Right lobe of liver (tissue), 6 donors: ENCODE measurements around the gene NXF1. TPM values are rescaled to one million over a fixed set of nuclear protein-coding genes. Genes with fewer than 3 reads are reported as not detected.

Source experiments
- ATAC-seq, 4 donors: fragments of 200-7000 bp; cut with Tn5 transposase; one replicate each; pipeline ENCODE4 v1.9.1; 2020; ENCODE audit warnings: mild to moderate bottlenecking in 4 of 4, moderate library complexity in 4 of 4
- DNase-seq, 3 donors: peaks; one replicate each; pipeline ENCODE4 v3.0.0-alpha.2; 2020
- H3K27ac ChIP-seq, 3 donors: fragments of 200-600 bp; one replicate each; pipeline ENCODE4 v1.8.0; 2022
- H3K27me3 ChIP-seq, 2 donors: fragments of 200-600 bp; one replicate each; pipeline ENCODE4 v1.8.0; 2022
- H3K36me3 ChIP-seq, 4 donors: fragments of 200-600 bp; sonication (generic) in 1 of 4; one replicate each; pipeline versions ENCODE4 v1.5.1 to v1.8.0; 2017 to 2022; ENCODE audit warnings: control low read depth in 1 of 4
- H3K4me1 ChIP-seq, 4 donors: fragments of 200-600 bp; sonication (generic) in 1 of 4; one replicate each; pipeline versions ENCODE4 v1.5.1 to v1.8.0; 2017 to 2022; ENCODE audit warnings: control low read depth in 1 of 4
- H3K4me3 ChIP-seq, 3 donors: fragments of 200-600 bp; one replicate each; pipeline ENCODE4 v1.8.0; 2022
- H3K9me3 ChIP-seq, 4 donors: fragments of 200-600 bp; sonication (generic) in 1 of 4; one replicate each; pipeline versions ENCODE4 v1.5.1 to v1.8.0; 2017 to 2022; ENCODE audit warnings: control low read depth in 1 of 4
- POLR2A ChIP-seq: fragments of 450-650 bp; IDR thresholded peaks from one replicate; pipeline ENCODE4 v1.6.1; 2017; ENCODE audit warnings: antibody characterized with exemption, mild to moderate bottlenecking
- WGBS: methylation state at CpG from one replicate; pipeline ENCODE4 v1.1.6; 2018; ENCODE audit warnings: low coverage, low lambda C conversion rate; ENCODE audit not compliant: insufficient coverage; ENCODE audit errors: missing lambda C conversion rate; 5-methylcytosine and 5-hydroxymethylcytosine counted together
- intact Hi-C, 2 donors: fragments of 100-400 bp; cut with DNase I; formaldehyde crosslinking; loops; one replicate each; pipeline versions ENCODE4 v1.11.2 to v1.14.1; 2022
- total RNA-seq, 6 experiments: library from RNA; depleted of rRNA in 2 of 6; stranded (reverse); fragments of >200 nt in 2 of 6; fragmentation: NEBNext Ultra II Directional in 3 of 6; extraction: Animal tissue kit (Norgen Biotek cat#: 25700) in 3 of 6; gene quantifications; one replicate each; pipeline versions ENCODE4 v1.1.0 to v1.2.4, GENCODE V29; 2016 to 2023
- TF ChIP-seq, protein P1 (sequence below), 4 donors: fragments of 200-600 bp in 3 of 4; fragments of 450-650 bp in 1 of 4; IDR thresholded peaks; one replicate each; pipeline versions ENCODE4 v1.5.1 to v1.8.0; 2016 to 2022; ENCODE audit warnings: antibody characterized with exemption in 4 of 4, mild to moderate bottlenecking in 2 of 4
- donor health status: DM: no; HTN: yes; CAD: no.
- donor health status: DM: no; HTN: no; CAD: no.
- donor health status: DM: no; HTN: no; CAD: no.
- donor health status: DM: no; HTN: yes; CAD: no.
- donor health status: DM: no; HTN: yes; CAD: no.

NXF1 gene
- total RNA-seq, 6 experiments from 2014 or later = 24.7 to 42.9 (median 32.3) TPM

GRCh38 chr11:62823677-62824076, 18.4 kb upstream of the NXF1 start:
- Histone ChIP-seq H3K4me1 (no peaks in the 10 kb centered on the region), H3K9me3 (no peaks in the 10 kb centered on the region), H3K4me3 (no peak overlapping the region), H3K27me3 (no peaks in the 10 kb centered on the region), H3K36me3 (peaks cover 9 to 84% (median 53%) of the 10 kb centered on the region in 4 donors), H3K27ac (no peak overlapping the region)
- WGBS = 90% methylated on average over 2 of the region's 3 CpGs
- TF ChIP-seq, protein P1, sequence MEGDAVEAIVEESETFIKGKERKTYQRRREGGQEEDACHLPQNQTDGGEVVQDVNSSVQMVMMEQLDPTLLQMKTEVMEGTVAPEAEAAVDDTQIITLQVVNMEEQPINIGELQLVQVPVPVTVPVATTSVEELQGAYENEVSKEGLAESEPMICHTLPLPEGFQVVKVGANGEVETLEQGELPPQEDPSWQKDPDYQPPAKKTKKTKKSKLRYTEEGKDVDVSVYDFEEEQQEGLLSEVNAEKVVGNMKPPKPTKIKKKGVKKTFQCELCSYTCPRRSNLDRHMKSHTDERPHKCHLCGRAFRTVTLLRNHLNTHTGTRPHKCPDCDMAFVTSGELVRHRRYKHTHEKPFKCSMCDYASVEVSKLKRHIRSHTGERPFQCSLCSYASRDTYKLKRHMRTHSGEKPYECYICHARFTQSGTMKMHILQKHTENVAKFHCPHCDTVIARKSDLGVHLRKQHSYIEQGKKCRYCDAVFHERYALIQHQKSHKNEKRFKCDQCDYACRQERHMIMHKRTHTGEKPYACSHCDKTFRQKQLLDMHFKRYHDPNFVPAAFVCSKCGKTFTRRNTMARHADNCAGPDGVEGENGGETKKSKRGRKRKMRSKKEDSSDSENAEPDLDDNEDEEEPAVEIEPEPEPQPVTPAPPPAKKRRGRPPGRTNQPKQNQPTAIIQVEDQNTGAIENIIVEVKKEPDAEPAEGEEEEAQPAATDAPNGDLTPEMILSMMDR (IDR thresholded peaks at IDR 0.05) = no peak
- TF ChIP-seq POLR2A = no peak
- ATAC-seq = no peak
- intact Hi-C loops = no loop called here
- DNase-seq = no peak

GRCh38 chr11:62817129-62817528, 11.9 kb upstream of the NXF1 start:
- DNase-seq (no peak), ATAC-seq (no peak)
- H3K36me3 ChIP-seq = peaks cover 0 to 54% (median 22%) of the 10 kb centered on the region in 4 donors

GRCh38 chr11:62816557-62816956, 11.3 kb upstream of the NXF1 start:
- no peak overlapping the region for H3K4me3 ChIP-seq
- ATAC-seq (peak in 3 of 4 donors; percentile 24 to 48 (median 48)), DNase-seq (no peak)
- H3K27me3 ChIP-seq = no peaks in the 10 kb centered on the region
- TF ChIP-seq POLR2A = no peak
- TF ChIP-seq, protein P1 (IDR thresholded peaks at IDR 0.05) = no peak
- no peak overlapping the region for H3K27ac ChIP-seq
- no peaks in the 10 kb centered on the region for H3K9me3 ChIP-seq
- intact Hi-C loops = no loop called here
- 67% methylated on average over 8 of the region's 8 CpGs for WGBS
- H3K4me1 ChIP-seq = no peaks in the 10 kb centered on the region
- peaks cover 0 to 48% (median 17%) of the 10 kb centered on the region in 4 donors for H3K36me3 ChIP-seq

More at GRCh38 chr11:62817129-62817528, 11.9 kb upstream of the NXF1 start:
- H3K27ac ChIP-seq = no peak overlapping the region
- TF ChIP-seq, protein P1 (IDR thresholded peaks at IDR 0.05) = no peak
- no peak overlapping the region for H3K4me3 ChIP-seq
- no peaks in the 10 kb centered on the region for H3K4me1 ChIP-seq
- WGBS = 83% methylated on average over 4 of the region's 4 CpGs
- H3K27me3 ChIP-seq = no peaks in the 10 kb centered on the region
- H3K9me3 ChIP-seq = no peaks in the 10 kb centered on the region
- intact Hi-C loops = no loop called here

- TF ChIP-seq, protein P1 (IDR thresholded peaks at IDR 0.05) = no peak
- TF ChIP-seq POLR2A = no peak
- intact Hi-C loops = no loop called here
- WGBS = 80% methylated on average over 1 of the region's 2 CpGs
- H3K27ac ChIP-seq = no peak overlapping the region
- DNase-seq (no peak), ATAC-seq (no peak)
- peaks cover 0 to 14% (median 7%) of the 10 kb centered on the region in 4 donors for H3K36me3 ChIP-seq
- no peaks in the 10 kb centered on the region for H3K27me3 ChIP-seq
- H3K9me3 ChIP-seq = no peaks in the 10 kb centered on the region
- H3K4me3 ChIP-seq = no peak overlapping the region
- peaks cover 0 to 4% (median 0%) of the 10 kb centered on the region in 4 donors for H3K4me1 ChIP-seq
These were observed 6.4 kb upstream of the NXF1 start for GRCh38 chr11:62811659-62812058.

DNA sequence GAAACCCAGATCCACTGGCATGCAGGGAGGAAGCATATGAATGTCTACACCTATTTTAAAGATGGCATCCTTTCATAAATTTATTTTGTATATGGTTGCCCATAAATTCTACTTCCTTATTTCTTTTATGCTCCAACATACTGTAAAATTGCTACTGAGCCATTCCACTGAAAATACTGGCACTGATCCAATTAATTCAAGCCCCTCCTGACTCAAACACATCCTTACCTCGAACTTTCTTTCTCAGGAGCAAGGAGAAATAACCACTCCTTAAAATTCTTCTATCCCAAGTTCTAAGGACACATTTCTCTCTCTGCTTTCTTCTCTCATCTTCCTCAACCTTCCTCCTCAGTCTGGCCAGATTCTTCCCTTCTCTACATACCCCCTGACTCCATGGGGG, 5.5 kb upstream of the NXF1 start:
- 59% methylated on average over 1 of the region's 1 CpG for WGBS
- Histone ChIP-seq H3K27me3 (no peaks in the 10 kb centered on the region), H3K9me3 (no peaks in the 10 kb centered on the region), H3K4me3 (no peak overlapping the region), H3K4me1 (peaks cover 0 to 13% (median 0%) of the 10 kb centered on the region in 4 donors), H3K36me3 (peaks cover 0 to 8% (median 3%) of the 10 kb centered on the region in 4 donors), H3K27ac (no peak overlapping the region)
- no peak for TF ChIP-seq POLR2A
- TF ChIP-seq, protein P1 (IDR thresholded peaks at IDR 0.05) = no peak
- DNase-seq (no peak), ATAC-seq (no peak)
- intact Hi-C loops = no loop called here
